Tibial artery (tissue), 4 donors: Measurements from ENCODE around the gene TFEB.

Experiments used
- DNase-seq, 2 donors: peaks; one replicate each; pipeline ENCODE4 v3.0.0-alpha.2; 2019
- H3K27ac ChIP-seq, 2 donors: fragments of 200-600 bp; sonication (generic) in 1 of 2; 1 replicate in 1 of 2; 2 replicates in 1 of 2; pipeline ENCODE4 v1.5.1; 2018 to 2019; ENCODE audit warnings: mild to moderate bottlenecking in 1 of 2
- H3K27me3 ChIP-seq, 2 donors: fragments of 200-600 bp; sonication (generic) in 1 of 2; one replicate each; pipeline versions ENCODE4 v1.5.1 to v1.6.0; 2016 to 2019
- H3K36me3 ChIP-seq, 3 donors: fragments of 200-600 bp; sonication (generic) in 2 of 3; one replicate each; pipeline ENCODE4 v1.5.1; 2016 to 2019; ENCODE audit warnings: mild to moderate bottlenecking in 2 of 3
- H3K4me1 ChIP-seq, 4 donors: fragments of 200-600 bp; sonication (generic) in 2 of 4; 1 replicate in 3 of 4; 2 replicates in 1 of 4; pipeline ENCODE4 v1.5.1; 2016 to 2019
- H3K4me3 ChIP-seq, 2 donors: fragments of 200-600 bp; sonication (generic) in 1 of 2; 1 replicate in 1 of 2; 2 replicates in 1 of 2; pipeline ENCODE4 v1.5.1; 2018 to 2019; ENCODE audit warnings: mild to moderate bottlenecking in 2 of 2
- H3K9me3 ChIP-seq, 3 donors: fragments of 200-600 bp; sonication (generic) in 1 of 3; one replicate each; pipeline ENCODE4 v1.5.1; 2016 to 2019
- CTCF ChIP-seq, 2 experiments: fragments of 200-600 bp in 1 of 2; fragments of 450-650 bp in 1 of 2; IDR thresholded peaks; one replicate each; pipeline ENCODE4 v1.5.1; 2017 to 2019; ENCODE audit warnings: antibody characterized with exemption in 2 of 2, mild to moderate bottlenecking in 1 of 2, moderate library complexity in 1 of 2
- intact Hi-C: fragments of 100-400 bp; cut with DNase I; formaldehyde crosslinking; loops from one replicate; pipeline ENCODE4 v1.15.0; 2023; ENCODE audit warnings: low total_unique reads

The TFEB gene

GRCh38 chr6:41636833-41637193, 98.6 kb downstream of the TFEB start:
- Histone ChIP-seq H3K36me3 (no peaks in the 10 kb centered on the region), H3K9me3 (no peaks in the 10 kb centered on the region), H3K4me3 (peak overlapping the region; percentile 35 to 46), H3K27me3 (peaks cover 5 to 62% of the 10 kb centered on the region in 2 donors), H3K27ac (no peak overlapping the region), H3K4me1 (peaks cover 0 to 41% (median 25%) of the 10 kb centered on the region in 4 donors)
- no peak for DNase-seq
- TF ChIP-seq CTCF (IDR thresholded peaks at IDR 0.05) = no peak
- intact Hi-C loops = no loop called here

DNA sequence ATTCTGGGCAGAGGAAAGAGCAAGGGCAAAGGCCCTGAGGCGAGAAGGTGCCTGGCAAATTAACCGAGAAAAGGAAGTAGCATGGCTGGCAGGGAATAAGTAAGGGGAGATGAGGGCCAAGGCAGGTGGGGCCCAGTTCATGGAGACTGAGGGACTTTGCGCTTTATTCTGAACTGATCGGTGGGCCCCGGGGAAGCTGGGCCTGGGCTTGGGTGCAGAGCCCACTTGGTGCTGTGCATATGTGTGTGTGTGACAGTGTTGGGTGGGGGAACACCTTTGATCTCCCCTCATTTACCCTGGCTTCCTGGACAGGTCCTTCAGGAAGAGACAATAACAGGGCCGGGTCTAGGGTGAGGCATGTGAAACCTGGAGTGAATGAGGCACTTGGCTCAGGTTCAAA, 100.0 kb downstream of the TFEB start:
- H3K9me3 ChIP-seq = no peaks in the 10 kb centered on the region
- no peak overlapping the region for H3K4me3 ChIP-seq
- DNase-seq = no peak
- intact Hi-C loops = no loop called here
- peaks cover 5 to 63% of the 10 kb centered on the region in 2 donors for H3K27me3 ChIP-seq
- no peak for TF ChIP-seq CTCF (IDR thresholded peaks at IDR 0.05)
- H3K27ac ChIP-seq = no peak overlapping the region
- no peaks in the 10 kb centered on the region for H3K36me3 ChIP-seq
- peaks cover 0 to 38% (median 25%) of the 10 kb centered on the region in 4 donors for H3K4me1 ChIP-seq

DNA sequence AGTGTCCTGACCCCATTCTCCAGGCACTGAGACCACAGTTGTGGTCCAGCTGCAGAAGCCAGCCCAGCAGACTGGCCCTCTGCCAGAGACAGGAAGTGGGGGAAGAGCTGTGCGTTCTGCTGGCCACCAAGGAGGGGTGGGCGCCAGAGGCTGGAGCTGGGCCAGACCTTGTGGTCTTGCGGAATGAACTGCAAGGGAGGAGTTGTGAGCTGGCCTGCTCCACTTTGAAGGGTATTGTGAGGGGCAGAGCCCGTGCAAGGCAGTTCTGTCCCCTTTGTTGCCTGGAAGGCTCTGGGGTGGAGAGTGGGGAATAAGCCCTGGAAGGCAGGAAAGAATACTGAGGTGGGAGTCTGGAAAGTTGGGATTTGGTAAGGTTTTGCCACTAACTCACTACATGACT, 100.8 kb downstream of the TFEB start:
- H3K4me1 ChIP-seq = peaks cover 0 to 33% (median 25%) of the 10 kb centered on the region in 4 donors
- peaks cover 5 to 59% of the 10 kb centered on the region in 2 donors for H3K27me3 ChIP-seq
- H3K36me3 ChIP-seq = no peaks in the 10 kb centered on the region
- intact Hi-C loops = no loop called here
- no peaks in the 10 kb centered on the region for H3K9me3 ChIP-seq
- no peak for TF ChIP-seq CTCF (IDR thresholded peaks at IDR 0.05)
- no peak for DNase-seq
- H3K4me3 ChIP-seq = no peak overlapping the region
- H3K27ac ChIP-seq = no peak overlapping the region
